A549 (cell line): ENCODE results near the gene DYNC1I2.

Experiments
- BHLHE40 ChIP-seq: IDR thresholded peaks from 2 replicates; pipeline ENCODE4 v1.6.1; 2012; ENCODE audit warnings: low read depth, low read length, inconsistent platforms
- CBX2 ChIP-seq: fragments of 200-600 bp; sonication (generic); IDR thresholded peaks from 2 replicates; pipeline ENCODE4 v1.6.1; 2016; ENCODE audit warnings: low read depth, mild to moderate bottlenecking, borderline replicate concordance
- CTCF ChIP-seq: fragments of >200 bp; sonication (Bioruptor Twin); formaldehyde crosslinking; IDR thresholded peaks from 3 replicates; pipeline ENCODE4 v1.5.1; 2016
- EP300 ChIP-seq, 2 experiments: fragments of >200 bp; sonication (Bioruptor Twin); formaldehyde crosslinking; IDR thresholded peaks; 2 replicates in 1 of 2; 3 replicates in 1 of 2; pipeline ENCODE4 v1.6.1; 2016 to 2017
- FOSB ChIP-seq: fragments of 250-450 bp; sonication (Bioruptor Pico); IDR thresholded peaks from 2 replicates; pipeline ENCODE4 v1.5.0; 2020; ENCODE audit warnings: mild to moderate bottlenecking, moderate library complexity
- HOXB5 ChIP-seq: fragments of 250-450 bp; sonication (Bioruptor Pico); IDR thresholded peaks from 2 replicates; pipeline ENCODE4 v1.5.0; 2020; ENCODE audit warnings: mild to moderate bottlenecking, moderate library complexity
- JUN ChIP-seq, 2 experiments: fragments of >200 bp; sonication (Bioruptor Twin); formaldehyde crosslinking; IDR thresholded peaks; 2 replicates in 1 of 2; 3 replicates in 1 of 2; pipeline ENCODE4 v1.6.1; 2016 to 2017
- MYC ChIP-seq: IDR thresholded peaks from 2 replicates; pipeline ENCODE4 v1.6.1; 2012; ENCODE audit warnings: mild to moderate bottlenecking, inconsistent platforms, low read length, improper control_type of control experiment, borderline replicate concordance
- PHF8 ChIP-seq: fragments of 200-600 bp; sonication (generic); IDR thresholded peaks from 2 replicates; pipeline ENCODE4 v1.6.1; 2016; ENCODE audit warnings: low read depth, mild to moderate bottlenecking, antibody characterized with exemption, moderate library complexity, borderline replicate concordance
- POLR2A ChIP-seq: IDR thresholded peaks from 2 replicates; pipeline ENCODE4 v1.6.1; 2012; ENCODE audit warnings: mild to moderate bottlenecking, low read length
- RAD21 ChIP-seq, 2 experiments: fragments of >200 bp in 1 of 2; sonication (Bioruptor Twin) in 1 of 2; formaldehyde crosslinking in 1 of 2; IDR thresholded peaks in 1 of 2; conservative IDR thresholded peaks in 1 of 2; 2 replicates in 1 of 2; 3 replicates in 1 of 2; pipeline ENCODE4 v1.6.1; 2012 to 2018; ENCODE audit warnings: inconsistent platforms in 1 of 2
- RFX5 ChIP-seq: fragments of 450-650 bp; IDR thresholded peaks from 2 replicates; pipeline ENCODE4 v1.7.1; 2014; ENCODE audit warnings: antibody characterized with exemption, mild to moderate bottlenecking, moderate library complexity
- USF2 ChIP-seq: fragments of 450-650 bp; IDR thresholded peaks from 2 replicates; pipeline ENCODE4 v1.6.1; 2014; ENCODE audit warnings: antibody characterized with exemption
- ZSCAN20 ChIP-seq: fragments of 250-450 bp; sonication (Bioruptor Pico); IDR thresholded peaks from 2 replicates; pipeline ENCODE4 v1.8.0; 2022; ENCODE audit warnings: mild to moderate bottlenecking, moderate library complexity

- TF ChIP-seq CTCF (no peak), MYC (no peak), FOSB (no peak), JUN (IDR thresholded peaks at IDR 0.05) (no peak), POLR2A (no peak), PHF8 (no peak), RFX5 (no peak), USF2 (no peak), CBX2 (no peak), EP300 (IDR thresholded peaks at IDR 0.05) (no peak), ZSCAN20 (CRISPR knock-in tag) (no peak), RAD21 (conservative IDR thresholded peaks at IDR 0.05 in 1 of 2, IDR thresholded peaks at IDR 0.05 in 1 of 2) (no peak), BHLHE40 (no peak), HOXB5 (CRISPR knock-in tag) (no peak)
Measured at GRCh38 chr2:171762879-171763573, 75.8 kb downstream of the DYNC1I2 start.
